Epithelial cell of proximal tubule (primary cell): Measurements from ENCODE around the gene FAM20C. TPM values are rescaled to one million over a fixed set of nuclear protein-coding genes. Genes with fewer than 3 reads are reported as not detected.

ENCODE experiments used
- DNase-seq: peaks from one replicate; pipeline ENCODE4 v3.0.0-alpha.2; 2011; ENCODE audit warnings: low read depth
- H3K4me3 ChIP-seq: 2 replicates; pipeline ENCODE4 v1.5.1; 2011; ENCODE audit warnings: low read depth, mild to moderate bottlenecking, low read length
- total RNA-seq: library from RNA; depleted of rRNA; stranded (reverse); fragments of >200 nt; gene quantifications from 2 replicates; pipeline ENCODE4 v1.2.3, GENCODE V29; 2015
- TF ChIP-seq, protein P1 (sequence below): conservative IDR thresholded peaks from 2 replicates; pipeline ENCODE4 v1.5.1; 2012; ENCODE audit warnings: low read depth, mild to moderate bottlenecking, low read length

The FAM20C gene
- total RNA-seq, 1 donor from 2014 or later, result 84.2 TPM

DNA sequence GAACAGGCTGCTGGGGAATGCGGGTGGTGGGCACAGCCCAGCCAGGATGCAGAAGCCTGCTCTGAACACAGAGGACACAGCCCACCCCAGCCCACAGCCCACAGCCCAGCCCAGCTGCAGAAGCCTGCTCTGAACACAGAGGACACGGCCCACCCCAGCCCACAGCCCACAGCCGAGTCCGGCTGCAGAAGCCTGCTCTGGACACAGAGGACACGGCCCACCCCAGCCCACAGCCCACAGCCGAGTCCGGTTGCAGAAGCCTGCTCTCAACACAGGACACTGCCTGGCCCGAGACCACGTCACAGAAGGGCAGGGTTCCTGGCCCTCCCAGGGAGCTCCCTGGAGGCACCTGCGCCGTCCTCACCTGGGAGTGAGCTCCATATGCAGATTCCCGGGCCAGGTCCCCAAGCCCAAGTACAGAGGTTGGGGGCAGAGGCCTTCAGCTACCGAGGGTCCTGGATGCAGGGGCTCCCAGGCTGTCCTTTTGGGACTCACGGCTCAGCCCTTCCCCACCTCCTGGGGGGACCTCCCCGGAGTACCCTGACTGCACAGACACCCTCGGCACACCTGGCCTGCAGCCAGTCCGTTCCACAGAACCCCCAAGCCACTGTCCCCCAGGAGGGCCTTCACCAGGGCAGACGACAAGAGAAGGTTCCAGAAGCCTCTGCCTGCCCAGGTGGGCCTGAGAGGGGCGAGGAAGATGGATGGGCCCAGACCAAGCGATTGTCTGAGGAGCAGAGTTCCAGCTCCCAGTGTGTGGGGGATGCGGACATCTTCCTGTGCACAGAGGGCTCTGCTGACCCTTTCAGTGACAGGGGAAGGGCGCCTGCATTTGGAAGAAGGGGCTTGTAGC, 73.9 kb downstream of the FAM20C start:
- TF ChIP-seq, protein P1, sequence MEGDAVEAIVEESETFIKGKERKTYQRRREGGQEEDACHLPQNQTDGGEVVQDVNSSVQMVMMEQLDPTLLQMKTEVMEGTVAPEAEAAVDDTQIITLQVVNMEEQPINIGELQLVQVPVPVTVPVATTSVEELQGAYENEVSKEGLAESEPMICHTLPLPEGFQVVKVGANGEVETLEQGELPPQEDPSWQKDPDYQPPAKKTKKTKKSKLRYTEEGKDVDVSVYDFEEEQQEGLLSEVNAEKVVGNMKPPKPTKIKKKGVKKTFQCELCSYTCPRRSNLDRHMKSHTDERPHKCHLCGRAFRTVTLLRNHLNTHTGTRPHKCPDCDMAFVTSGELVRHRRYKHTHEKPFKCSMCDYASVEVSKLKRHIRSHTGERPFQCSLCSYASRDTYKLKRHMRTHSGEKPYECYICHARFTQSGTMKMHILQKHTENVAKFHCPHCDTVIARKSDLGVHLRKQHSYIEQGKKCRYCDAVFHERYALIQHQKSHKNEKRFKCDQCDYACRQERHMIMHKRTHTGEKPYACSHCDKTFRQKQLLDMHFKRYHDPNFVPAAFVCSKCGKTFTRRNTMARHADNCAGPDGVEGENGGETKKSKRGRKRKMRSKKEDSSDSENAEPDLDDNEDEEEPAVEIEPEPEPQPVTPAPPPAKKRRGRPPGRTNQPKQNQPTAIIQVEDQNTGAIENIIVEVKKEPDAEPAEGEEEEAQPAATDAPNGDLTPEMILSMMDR, result no peak
- DNase-seq, result no peak

DNA sequence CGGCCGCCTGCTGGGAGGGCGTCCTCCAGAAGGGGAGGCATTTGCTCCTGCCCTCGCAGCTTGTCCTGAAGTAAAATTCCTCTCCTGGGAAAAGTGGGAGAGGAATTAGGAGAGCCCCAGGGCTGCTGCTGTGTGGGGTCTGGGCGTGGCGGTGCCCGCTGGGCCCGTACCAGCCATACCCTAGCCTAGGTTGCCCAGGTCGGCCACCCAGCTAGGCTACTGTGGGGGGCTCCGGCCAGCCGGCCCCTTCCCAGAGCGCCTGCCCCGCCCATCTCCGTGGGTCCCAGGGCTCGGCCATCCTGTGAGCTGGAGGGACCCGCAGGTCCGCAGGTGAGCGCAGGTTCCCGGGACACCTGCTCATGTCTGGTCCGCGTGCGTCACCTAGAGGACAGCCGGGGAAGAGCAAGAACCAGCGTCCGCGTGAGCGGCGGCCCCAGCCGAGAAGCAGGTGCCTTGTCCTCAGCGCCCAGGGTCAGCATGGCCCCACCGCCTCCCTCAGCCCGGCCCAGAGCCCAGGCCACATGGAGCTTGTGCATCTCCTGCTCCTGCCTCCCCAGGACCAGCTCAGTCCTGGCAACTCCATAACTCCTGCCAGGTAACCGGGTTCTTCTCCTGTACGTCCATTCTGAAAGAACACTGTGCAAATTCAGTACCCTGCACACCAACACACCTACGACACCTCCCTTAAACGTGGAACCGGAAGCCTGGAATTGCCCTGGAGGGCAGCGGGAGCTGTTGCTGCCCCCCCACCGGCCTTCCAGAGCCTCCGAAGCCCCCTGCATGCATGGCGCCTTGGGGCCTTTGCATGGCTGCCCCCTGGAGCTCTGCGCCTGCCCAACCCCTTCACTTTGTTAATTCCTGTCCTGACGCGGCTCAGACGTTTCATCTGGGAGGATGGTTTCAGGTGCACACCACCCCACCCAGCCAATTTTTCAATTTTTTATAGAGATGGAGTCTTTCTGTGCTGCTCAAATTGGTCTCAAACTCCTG, 74.8 kb downstream of the FAM20C start:
- no peak for DNase-seq
- TF ChIP-seq, protein P1, result peak; percentile 32
- no peak overlapping the region for H3K4me3 ChIP-seq

More for the DNA sequence above, 73.9 kb downstream of the FAM20C start:
- no peak overlapping the region for H3K4me3 ChIP-seq

DNA sequence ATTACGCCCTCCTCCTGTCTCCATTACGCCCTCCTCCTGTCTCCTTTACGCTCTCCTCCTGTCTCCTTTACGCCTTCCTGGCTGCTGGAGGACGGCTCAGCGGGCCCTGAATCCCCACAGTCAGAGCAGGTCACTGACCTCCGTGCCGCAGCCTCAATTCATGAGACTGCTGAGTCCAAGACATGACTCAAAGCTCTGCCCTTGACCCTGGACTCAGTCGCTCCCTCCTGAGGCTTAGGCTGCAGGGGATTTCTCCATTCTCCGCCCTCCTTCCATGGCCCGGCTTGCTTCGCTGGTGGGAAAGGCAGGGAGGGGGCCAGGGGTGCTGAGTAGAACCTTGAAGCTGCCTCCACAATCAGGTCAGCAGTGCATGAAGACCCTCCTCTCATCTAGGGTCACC, 76.6 kb downstream of the FAM20C start:
- TF ChIP-seq, protein P1, result no peak
- no peak overlapping the region for H3K4me3 ChIP-seq
- DNase-seq, result no peak

DNA sequence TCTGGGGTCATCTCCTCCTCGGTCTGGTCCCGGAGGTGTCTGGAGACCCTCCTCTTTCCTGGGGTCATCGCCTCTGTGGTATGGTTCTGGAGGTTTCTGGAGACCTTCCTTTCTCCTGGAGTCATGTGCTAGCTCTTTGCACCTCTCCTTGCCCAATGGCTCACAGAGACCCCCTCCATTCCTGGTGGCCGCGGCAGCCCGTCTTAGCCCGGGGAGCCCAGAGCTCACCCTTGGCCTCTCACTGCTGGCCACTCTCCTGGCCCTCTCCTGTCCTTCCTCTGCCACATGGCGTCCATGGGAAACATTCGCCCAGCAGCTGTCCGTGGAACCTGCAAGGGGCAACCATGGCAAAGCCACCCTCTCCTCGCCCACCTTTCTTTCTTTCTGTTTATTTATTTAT, 77.3 kb downstream of the FAM20C start:
- TF ChIP-seq, protein P1, result no peak
- DNase-seq, result no peak
- H3K4me3 ChIP-seq, result no peak overlapping the region

DNA sequence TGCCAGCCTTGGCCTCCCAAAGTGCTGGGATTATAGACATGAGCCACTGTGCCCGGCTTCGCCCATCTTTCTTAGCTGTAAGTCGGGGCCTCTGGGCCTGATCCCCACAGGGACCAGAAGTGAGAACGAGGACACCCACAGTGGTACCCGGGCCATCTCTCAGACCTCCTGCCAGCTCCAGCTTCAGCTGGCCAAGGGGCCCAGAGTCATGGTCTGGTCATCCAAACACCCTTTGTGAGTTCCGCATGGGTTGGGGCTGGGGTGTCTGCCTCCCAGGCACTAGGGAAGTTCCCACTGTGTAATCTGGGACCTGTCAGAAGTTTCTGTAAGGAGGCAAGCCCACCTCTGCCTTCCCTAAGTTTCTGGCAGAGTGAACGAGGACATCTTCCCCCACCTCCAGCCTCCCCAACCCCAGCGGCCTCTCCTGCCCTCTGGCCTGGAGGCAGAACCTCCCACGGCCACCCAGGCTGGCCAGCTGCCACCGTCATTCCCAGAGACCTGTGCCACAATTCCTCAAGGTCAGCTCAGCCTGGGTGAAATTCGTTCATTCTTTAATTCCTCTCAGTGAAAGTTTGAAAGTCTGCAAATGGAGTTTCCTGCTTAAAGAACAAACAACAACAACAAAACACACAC, 78.1 kb downstream of the FAM20C start:
- no peak for DNase-seq
- no peak overlapping the region for H3K4me3 ChIP-seq
- TF ChIP-seq, protein P1, result no peak

DNA sequence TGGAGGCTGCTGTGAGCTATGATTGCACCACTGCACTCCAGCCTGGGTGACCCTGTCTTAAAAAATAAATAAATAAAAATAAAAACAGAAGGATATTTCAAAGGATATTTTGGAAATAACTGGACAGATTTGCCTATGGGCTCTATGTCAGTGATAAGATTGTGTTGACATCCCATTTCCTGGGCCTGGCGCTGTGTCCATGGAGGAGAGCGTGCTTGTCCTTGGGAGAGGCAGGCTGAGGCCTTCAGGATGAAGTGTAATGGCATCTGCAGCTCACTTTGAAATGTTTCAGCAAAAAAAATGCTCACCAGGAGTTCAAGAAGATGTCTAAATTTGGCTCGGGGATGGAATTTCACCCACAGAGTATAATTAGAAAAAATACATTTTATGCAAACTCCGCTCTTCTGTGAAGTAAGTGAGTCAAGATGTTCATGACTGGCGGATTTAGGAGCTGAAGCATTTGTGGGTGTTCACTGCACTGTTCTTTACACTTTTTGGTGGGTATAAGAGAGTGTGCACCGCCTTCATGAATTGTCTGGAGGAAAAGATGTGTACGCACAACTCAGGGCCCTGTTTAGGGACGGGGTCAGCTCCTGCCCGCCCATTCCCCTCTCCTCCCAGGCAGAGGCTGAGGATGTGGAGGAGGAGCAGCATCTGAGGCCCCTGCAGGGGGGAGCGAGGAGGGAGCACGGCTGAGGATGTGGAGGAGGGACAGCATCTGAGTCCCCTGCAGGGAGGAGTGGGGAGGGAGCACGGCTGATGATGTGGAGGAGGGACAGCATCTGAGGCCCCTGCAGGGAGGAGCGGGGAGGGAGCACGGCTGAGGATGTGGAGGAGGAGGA, 79.1 kb downstream of the FAM20C start:
- TF ChIP-seq, protein P1, result no peak
- no peak for DNase-seq
- no peak overlapping the region for H3K4me3 ChIP-seq
